Gastrocnemius medialis (tissue), 4 donors: ENCODE data around the gene EPO.
"Not testable (repeated sequence)": the region's sequence is repeated elsewhere in the genome, so short reads cannot be mapped to it uniquely, and the experiment has no call there.

Experiments
- POLR2A ChIP-seq, 2 donors: fragments of 450-650 bp; IDR thresholded peaks; one replicate each; pipeline ENCODE4 v1.6.1; 2017; ENCODE audit warnings: antibody characterized with exemption in 2 of 2, mild to moderate bottlenecking in 2 of 2, moderate library complexity in 2 of 2
- TF ChIP-seq, protein P1 (sequence below), 5 experiments: fragments of 450-650 bp in 3 of 5; fragments of 200-600 bp in 2 of 5; sonication (generic) in 2 of 5; IDR thresholded peaks in 4 of 5; conservative IDR thresholded peaks in 1 of 5; 1 replicate in 4 of 5; 2 replicates in 1 of 5; pipeline ENCODE4 v1.5.1; 2016 to 2019; ENCODE audit warnings: antibody characterized with exemption in 5 of 5, mild to moderate bottlenecking in 3 of 5, moderate library complexity in 3 of 5

DNA sequence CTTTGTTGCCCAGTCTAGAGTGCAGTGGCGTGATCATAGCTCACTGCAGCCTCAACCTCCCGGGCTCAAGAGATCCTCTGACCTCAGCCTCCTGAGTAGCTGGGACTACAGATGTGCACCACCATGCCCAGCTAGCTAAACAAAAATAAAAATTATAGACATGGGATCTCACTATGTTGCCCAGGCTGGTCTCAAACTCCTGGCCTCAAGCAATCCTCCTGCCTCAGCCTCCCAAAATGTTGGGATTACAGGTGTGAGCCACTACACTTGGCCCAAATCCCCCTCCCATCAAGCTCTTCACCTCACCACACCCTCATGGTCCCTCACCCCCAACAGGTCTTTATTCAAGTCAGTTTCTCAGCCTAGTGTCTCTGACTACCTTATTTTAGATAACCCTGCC is 3.2 kb upstream of the EPO start:
- TF ChIP-seq POLR2A (IDR thresholded peaks at IDR 0.05) = not testable (repeated sequence)
- TF ChIP-seq, protein P1, sequence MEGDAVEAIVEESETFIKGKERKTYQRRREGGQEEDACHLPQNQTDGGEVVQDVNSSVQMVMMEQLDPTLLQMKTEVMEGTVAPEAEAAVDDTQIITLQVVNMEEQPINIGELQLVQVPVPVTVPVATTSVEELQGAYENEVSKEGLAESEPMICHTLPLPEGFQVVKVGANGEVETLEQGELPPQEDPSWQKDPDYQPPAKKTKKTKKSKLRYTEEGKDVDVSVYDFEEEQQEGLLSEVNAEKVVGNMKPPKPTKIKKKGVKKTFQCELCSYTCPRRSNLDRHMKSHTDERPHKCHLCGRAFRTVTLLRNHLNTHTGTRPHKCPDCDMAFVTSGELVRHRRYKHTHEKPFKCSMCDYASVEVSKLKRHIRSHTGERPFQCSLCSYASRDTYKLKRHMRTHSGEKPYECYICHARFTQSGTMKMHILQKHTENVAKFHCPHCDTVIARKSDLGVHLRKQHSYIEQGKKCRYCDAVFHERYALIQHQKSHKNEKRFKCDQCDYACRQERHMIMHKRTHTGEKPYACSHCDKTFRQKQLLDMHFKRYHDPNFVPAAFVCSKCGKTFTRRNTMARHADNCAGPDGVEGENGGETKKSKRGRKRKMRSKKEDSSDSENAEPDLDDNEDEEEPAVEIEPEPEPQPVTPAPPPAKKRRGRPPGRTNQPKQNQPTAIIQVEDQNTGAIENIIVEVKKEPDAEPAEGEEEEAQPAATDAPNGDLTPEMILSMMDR (IDR thresholded peaks at IDR 0.05 in 4 of 5, conservative IDR thresholded peaks at IDR 0.05 in 1 of 5) = not testable (repeated sequence)
